ENCODE measurements around the gene CYP3A7.
"Not testable (repeated sequence)": the region's sequence is repeated elsewhere in the genome, so short reads cannot be mapped to it uniquely, and the experiment has no call there.

Gene CYP3A7

GRCh38 chr7:99739699-99740572 lies 4.9 kb upstream of the CYP3A7 start:
- TF ChIP-seq, protein P1, sequence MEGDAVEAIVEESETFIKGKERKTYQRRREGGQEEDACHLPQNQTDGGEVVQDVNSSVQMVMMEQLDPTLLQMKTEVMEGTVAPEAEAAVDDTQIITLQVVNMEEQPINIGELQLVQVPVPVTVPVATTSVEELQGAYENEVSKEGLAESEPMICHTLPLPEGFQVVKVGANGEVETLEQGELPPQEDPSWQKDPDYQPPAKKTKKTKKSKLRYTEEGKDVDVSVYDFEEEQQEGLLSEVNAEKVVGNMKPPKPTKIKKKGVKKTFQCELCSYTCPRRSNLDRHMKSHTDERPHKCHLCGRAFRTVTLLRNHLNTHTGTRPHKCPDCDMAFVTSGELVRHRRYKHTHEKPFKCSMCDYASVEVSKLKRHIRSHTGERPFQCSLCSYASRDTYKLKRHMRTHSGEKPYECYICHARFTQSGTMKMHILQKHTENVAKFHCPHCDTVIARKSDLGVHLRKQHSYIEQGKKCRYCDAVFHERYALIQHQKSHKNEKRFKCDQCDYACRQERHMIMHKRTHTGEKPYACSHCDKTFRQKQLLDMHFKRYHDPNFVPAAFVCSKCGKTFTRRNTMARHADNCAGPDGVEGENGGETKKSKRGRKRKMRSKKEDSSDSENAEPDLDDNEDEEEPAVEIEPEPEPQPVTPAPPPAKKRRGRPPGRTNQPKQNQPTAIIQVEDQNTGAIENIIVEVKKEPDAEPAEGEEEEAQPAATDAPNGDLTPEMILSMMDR (IDR thresholded peaks at IDR 0.05; ENCODE audit: low read depth, low read length), result no peak
- DNase-seq (ENCODE audit: extremely low read depth, low read depth), result no peak

GRCh38 chr7:99737726-99738125 lies 2.7 kb upstream of the CYP3A7 start:
- TF ChIP-seq, protein P1 (IDR thresholded peaks at IDR 0.05; ENCODE audit: low read depth, low read length), result no peak

GRCh38 chr7:99736667-99737066 lies 1.7 kb upstream of the CYP3A7 start:
- not testable (repeated sequence) for DNase-seq (ENCODE audit: extremely low read depth, low read depth)

More at GRCh38 chr7:99737726-99738125, 2.7 kb upstream of the CYP3A7 start:
- no peak for DNase-seq (ENCODE audit: extremely low read depth, low read depth)

DNA sequence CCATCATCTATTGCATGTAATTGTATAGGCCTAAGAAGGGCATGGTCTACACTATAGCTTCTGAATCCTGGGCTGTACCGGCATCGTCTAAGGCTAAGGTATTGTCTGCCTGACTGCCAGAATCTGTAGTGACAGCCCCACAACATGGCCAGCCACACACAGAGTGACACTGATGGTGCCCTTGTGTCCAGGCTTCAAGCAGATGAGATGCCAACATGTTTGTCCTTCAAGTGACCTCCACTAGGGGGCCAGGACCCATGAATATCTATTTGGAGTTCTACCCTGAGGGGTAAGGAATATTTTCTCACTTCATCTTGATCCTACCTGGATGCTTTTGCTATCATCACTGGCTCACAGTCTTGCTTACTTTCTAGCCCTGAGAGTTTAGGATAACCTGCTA lies 1.5 kb downstream of the CYP3A7 start:
- TF ChIP-seq, protein P1 (IDR thresholded peaks at IDR 0.05; ENCODE audit: low read depth, low read length), result peak; percentile 12
- no peak for DNase-seq (ENCODE audit: extremely low read depth, low read depth)

DNA sequence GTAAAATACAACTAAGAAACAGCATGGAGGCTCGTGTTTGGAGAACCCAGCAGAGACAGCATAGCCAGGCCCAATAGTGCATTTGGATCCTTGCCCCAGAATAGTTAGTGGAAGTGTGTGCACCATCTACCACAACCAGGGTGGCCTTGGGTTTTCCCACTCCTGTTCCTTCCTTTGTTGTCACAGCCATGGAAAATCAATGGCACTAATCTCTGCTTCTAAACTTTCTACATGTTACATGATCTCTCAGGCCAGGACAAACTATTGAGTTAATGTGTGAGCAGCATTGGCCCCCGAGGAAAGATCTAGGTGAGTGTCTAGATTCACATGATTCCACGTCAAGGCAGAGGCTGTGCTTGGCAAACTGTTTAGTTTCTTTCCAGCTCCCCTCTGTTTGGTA lies 2.0 kb downstream of the CYP3A7 start:
- TF ChIP-seq, protein P1 (IDR thresholded peaks at IDR 0.05; ENCODE audit: low read depth, low read length), result no peak
- DNase-seq (ENCODE audit: extremely low read depth, low read depth), result no peak

- TF ChIP-seq, protein P1 (IDR thresholded peaks at IDR 0.05; ENCODE audit: low read depth, low read length), result no peak
- no peak for DNase-seq (ENCODE audit: extremely low read depth, low read depth)
These were observed 3.2 kb downstream of the CYP3A7 start for GRCh38 chr7:99731638-99732374.

DNA sequence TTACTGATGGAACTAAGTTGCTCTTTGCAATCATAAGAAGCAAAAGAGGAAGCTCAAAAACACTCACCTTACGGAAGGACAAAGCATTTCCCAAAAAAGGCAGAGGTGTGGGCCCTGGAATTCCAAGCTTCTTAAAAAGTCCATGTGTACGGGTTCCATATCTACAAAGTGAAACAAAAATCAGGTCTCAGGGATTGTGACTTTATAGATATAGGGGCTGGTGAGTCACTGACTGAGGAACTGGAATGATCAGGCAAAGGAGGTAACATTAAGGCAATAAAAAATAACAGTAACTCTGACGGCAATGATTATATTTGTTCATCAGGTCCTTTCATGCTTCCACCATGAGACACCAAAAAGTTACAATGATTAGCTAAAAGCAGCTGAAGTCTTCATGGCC lies 4.0 kb downstream of the CYP3A7 start:
- no peak for DNase-seq (ENCODE audit: extremely low read depth, low read depth)
- TF ChIP-seq, protein P1 (IDR thresholded peaks at IDR 0.05; ENCODE audit: low read depth, low read length), result no peak

Measured in AG09319 (cell line).